PFSK-1 (cell line): ENCODE data around the gene TNFRSF9.

ENCODE experiments used
- FOXP2 ChIP-seq: optimal IDR thresholded peaks from 2 replicates; pipeline ENCODE3; 2011; ENCODE audit warnings: borderline replicate concordance, control low read depth, inconsistent platforms; ENCODE audit not compliant: insufficient read depth; ENCODE audit errors: extremely low read length, extremely low read depth
- POLR2AphosphoS5 ChIP-seq: IDR thresholded peaks from 2 replicates; pipeline ENCODE4 v1.6.1; 2012; ENCODE audit warnings: low read depth, mild to moderate bottlenecking, control low read depth, low read length, moderate library complexity
- REST ChIP-seq, 2 experiments: IDR thresholded peaks; 2 replicates each; pipeline versions ENCODE4 v1.6.1 to v1.8.0; 2011 to 2012; ENCODE audit warnings: low read depth in 2 of 2, low read length in 2 of 2, control low read depth in 1 of 2, inconsistent platforms in 1 of 2, mild to moderate bottlenecking in 1 of 2, moderate library complexity in 1 of 2; ENCODE audit not compliant: insufficient read depth in 1 of 2
- SIN3A ChIP-seq: IDR thresholded peaks from 2 replicates; pipeline ENCODE4 v1.6.1; 2012; ENCODE audit warnings: mild to moderate bottlenecking, low read length, moderate library complexity, borderline replicate concordance; ENCODE audit not compliant: insufficient read depth
- TAF1 ChIP-seq: IDR thresholded peaks from 2 replicates; pipeline ENCODE4 v1.6.1; 2012; ENCODE audit warnings: low read length, control low read depth, borderline replicate concordance; ENCODE audit not compliant: insufficient read depth

The TNFRSF9 gene

DNA sequence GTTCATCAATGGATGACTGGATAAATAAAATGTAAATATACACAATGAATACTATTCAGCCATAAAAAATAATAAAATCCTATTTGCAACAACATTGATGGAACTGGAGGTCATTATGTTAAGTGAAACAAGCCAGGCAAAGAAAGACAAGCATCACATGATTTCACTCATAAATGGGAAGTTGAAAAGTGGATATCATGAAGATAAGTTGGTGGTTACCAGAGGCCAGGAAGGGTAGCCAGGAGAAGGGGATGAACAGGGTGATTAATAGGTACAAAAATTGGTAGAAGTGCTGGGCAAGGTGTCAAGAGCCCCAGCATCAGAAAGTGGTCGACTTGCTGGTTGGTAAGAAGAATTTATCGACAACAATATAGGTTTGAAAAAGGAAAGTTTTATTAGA lies 19.5 kb upstream of the TNFRSF9 start:
- TF ChIP-seq REST (IDR thresholded peaks at IDR 0.05; ENCODE audit: insufficient read depth in 1 of 2, low read depth in 2 of 2, low read length in 2 of 2) (no peak), POLR2AphosphoS5 (no peak), SIN3A (no peak), FOXP2 (no peak), TAF1 (no peak)

- TF ChIP-seq REST (IDR thresholded peaks at IDR 0.05; ENCODE audit: insufficient read depth in 1 of 2, low read depth in 2 of 2, low read length in 2 of 2) (no peak), FOXP2 (no peak), TAF1 (no peak), SIN3A (no peak), POLR2AphosphoS5 (no peak)
These were observed 15.8 kb upstream of the TNFRSF9 start for GRCh38 chr1:7956218-7957032.

- TF ChIP-seq TAF1 (no peak), POLR2AphosphoS5 (no peak), REST (IDR thresholded peaks at IDR 0.05; ENCODE audit: insufficient read depth in 1 of 2, low read depth in 2 of 2, low read length in 2 of 2) (no peak), SIN3A (no peak), FOXP2 (no peak)
These were observed 14.0 kb upstream of the TNFRSF9 start for GRCh38 chr1:7954683-7955082.

GRCh38 chr1:7953850-7954609 lies 13.4 kb upstream of the TNFRSF9 start:
- TF ChIP-seq FOXP2, result no peak
- TF ChIP-seq TAF1, result no peak
- no peak for TF ChIP-seq REST (IDR thresholded peaks at IDR 0.05; ENCODE audit: insufficient read depth in 1 of 2, low read depth in 2 of 2, low read length in 2 of 2)
- TF ChIP-seq SIN3A, result no peak
- no peak for TF ChIP-seq POLR2AphosphoS5
